Measurements from ENCODE around the gene MED29.

The MED29 gene

GRCh38 chr19:39444598-39445195 is 53.5 kb downstream of the MED29 start:
- DNase-seq, result no peak
- in situ Hi-C loops (cut with HindIII; ENCODE audit: low pct_ligation_motif_present, low pct_unique_long_range_greater_than_20kb, low sequenced_read_pairs), result no loop called here

GRCh38 chr19:39445196-39446111 is 54.3 kb downstream of the MED29 start, which contains the start of gene SUPT5H:
Gene SUPT5H, plus strand, starts transcription at chr19:39445582. Its CDS starts 309 bp downstream, at chr19:39445891.
- DNase-seq, result peak; percentile 96

GRCh38 chr19:39446365-39447084 is 55.3 kb downstream of the MED29 start:
- DNase-seq, result no peak
- in situ Hi-C loops (cut with HindIII; ENCODE audit: low pct_ligation_motif_present, low pct_unique_long_range_greater_than_20kb, low sequenced_read_pairs), result no loop called here

More at GRCh38 chr19:39445196-39446111, 54.3 kb downstream of the MED29 start, which contains the start of gene SUPT5H:
- in situ Hi-C loops (cut with HindIII; ENCODE audit: low pct_ligation_motif_present, low pct_unique_long_range_greater_than_20kb, low sequenced_read_pairs), result no loop called here

DNA sequence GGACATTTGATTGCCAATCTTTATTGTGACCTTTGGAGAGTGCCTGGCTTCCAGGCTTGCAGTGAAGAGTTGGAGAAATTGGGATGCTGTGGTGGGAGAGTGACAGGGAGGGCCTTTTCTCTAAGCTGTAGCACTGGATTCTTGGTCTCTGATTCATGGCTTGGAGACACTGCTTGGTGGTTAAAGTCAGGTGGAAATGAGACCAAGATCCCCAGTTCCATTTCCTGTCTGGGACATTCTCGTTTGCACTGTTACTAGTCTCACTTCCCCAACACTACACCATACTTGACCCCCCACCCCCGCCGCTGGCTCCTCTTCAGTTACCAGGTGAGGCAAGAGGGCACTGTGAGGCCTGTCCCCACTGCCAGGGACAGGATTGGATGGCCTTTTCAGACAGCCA is 57.1 kb downstream of the MED29 start:
- in situ Hi-C loops (cut with HindIII; ENCODE audit: low pct_ligation_motif_present, low pct_unique_long_range_greater_than_20kb, low sequenced_read_pairs), result no loop called here
- DNase-seq, result peak; percentile 57

- in situ Hi-C loops (cut with HindIII; ENCODE audit: low pct_ligation_motif_present, low pct_unique_long_range_greater_than_20kb, low sequenced_read_pairs), result no loop called here
- DNase-seq, result no peak
These were observed 58.1 kb downstream of the MED29 start for GRCh38 chr19:39449116-39449797.

Measured in ACHN (cell line).